ENCODE data around the gene KCNMA1. TPM values are rescaled to one million over a fixed set of nuclear protein-coding genes. Genes with fewer than 3 reads are reported as not detected.
"Not testable (repeated sequence)": the region's sequence is repeated elsewhere in the genome, so short reads cannot be mapped to it uniquely, and the experiment has no call there.

The KCNMA1 gene
- total RNA-seq, 1 experiment from 2014 or later = 0.45 TPM

DNA sequence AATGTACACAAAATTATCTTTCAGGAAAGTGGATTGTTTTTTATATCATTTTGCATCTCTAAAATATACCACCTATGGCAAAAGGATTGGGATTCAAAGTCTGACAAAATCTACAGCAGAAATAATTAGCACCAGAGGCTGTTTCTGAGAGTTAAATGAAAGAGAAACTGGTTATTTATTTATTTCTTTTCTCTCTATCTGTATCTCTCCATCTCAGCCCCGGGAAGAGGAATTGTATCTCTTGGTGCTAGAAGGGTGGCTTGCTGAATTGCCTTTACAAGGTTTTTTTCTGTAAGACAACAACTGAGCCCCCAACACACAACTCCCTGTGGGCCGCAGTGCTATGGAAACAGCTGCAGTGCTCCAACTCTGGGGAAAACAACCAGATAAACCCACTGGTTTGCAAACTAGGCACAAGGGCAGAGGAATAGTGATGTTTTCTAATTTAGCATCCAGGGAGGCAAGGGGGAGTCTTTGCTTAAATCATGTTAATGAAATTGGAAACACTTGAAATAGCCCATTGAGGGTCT is 249.0 kb downstream of the KCNMA1 start:
- CTCF ChIA-PET = no interaction called here
- no peaks in the 10 kb centered on the region for H3K9me3 Mint-ChIP-seq (ENCODE audit: low read depth, unreplicated experiment)
- H3K36me3 Mint-ChIP-seq (ENCODE audit: insufficient read depth, unreplicated experiment) = no peaks in the 10 kb centered on the region
- H3K27me3 Mint-ChIP-seq (ENCODE audit: unreplicated experiment) = peaks cover 64% of the 10 kb centered on the region
- intact Hi-C loops (cut with micrococcal nuclease; ENCODE audit: unreplicated experiment) = no loop called here
- peaks cover 9% of the 10 kb centered on the region for H3K4me1 Mint-ChIP-seq (ENCODE audit: low read depth, unreplicated experiment)
- H3K4me3 Mint-ChIP-seq (ENCODE audit: low read depth, unreplicated experiment) = no peak overlapping the region
- TF ChIP-seq, protein P1, sequence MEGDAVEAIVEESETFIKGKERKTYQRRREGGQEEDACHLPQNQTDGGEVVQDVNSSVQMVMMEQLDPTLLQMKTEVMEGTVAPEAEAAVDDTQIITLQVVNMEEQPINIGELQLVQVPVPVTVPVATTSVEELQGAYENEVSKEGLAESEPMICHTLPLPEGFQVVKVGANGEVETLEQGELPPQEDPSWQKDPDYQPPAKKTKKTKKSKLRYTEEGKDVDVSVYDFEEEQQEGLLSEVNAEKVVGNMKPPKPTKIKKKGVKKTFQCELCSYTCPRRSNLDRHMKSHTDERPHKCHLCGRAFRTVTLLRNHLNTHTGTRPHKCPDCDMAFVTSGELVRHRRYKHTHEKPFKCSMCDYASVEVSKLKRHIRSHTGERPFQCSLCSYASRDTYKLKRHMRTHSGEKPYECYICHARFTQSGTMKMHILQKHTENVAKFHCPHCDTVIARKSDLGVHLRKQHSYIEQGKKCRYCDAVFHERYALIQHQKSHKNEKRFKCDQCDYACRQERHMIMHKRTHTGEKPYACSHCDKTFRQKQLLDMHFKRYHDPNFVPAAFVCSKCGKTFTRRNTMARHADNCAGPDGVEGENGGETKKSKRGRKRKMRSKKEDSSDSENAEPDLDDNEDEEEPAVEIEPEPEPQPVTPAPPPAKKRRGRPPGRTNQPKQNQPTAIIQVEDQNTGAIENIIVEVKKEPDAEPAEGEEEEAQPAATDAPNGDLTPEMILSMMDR (IDR thresholded peaks at IDR 0.05; ENCODE audit: unreplicated experiment) = no peak
- H3K27ac Mint-ChIP-seq (ENCODE audit: unreplicated experiment) = no peak overlapping the region
- DNase-seq = no peak
- BruUV-seq (replicated peaks) = no TSS peak

DNA sequence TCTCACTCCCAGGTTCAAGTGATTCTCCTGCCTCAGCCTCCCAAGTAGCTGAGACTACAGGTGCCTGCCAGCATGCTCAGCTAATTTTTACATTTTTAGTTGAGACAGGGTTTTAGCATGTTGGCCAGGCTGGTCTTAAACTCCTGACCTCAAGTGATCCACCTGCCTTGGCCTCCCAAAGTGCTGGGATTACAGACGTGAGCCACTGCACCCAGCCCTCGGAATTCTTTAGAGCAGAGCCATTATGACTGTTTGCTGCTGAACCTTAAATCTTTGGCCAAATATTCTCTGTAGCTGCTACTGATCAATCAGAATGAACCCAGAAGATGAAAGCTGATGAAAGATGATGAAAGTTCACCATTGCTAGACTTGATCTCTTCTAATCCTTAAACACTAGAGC is 249.9 kb downstream of the KCNMA1 start:
- H3K9me3 Mint-ChIP-seq (ENCODE audit: low read depth, unreplicated experiment); DNase-seq; intact Hi-C loops (cut with micrococcal nuclease; ENCODE audit: unreplicated experiment); H3K27ac Mint-ChIP-seq (ENCODE audit: unreplicated experiment); BruUV-seq (replicated peaks); H3K36me3 Mint-ChIP-seq (ENCODE audit: insufficient read depth, unreplicated experiment); H3K4me1 Mint-ChIP-seq (ENCODE audit: low read depth, unreplicated experiment); H3K4me3 Mint-ChIP-seq (ENCODE audit: low read depth, unreplicated experiment); CTCF ChIA-PET: not testable (repeated sequence)
- H3K27me3 Mint-ChIP-seq (ENCODE audit: unreplicated experiment) = peaks cover 58% of the 10 kb centered on the region

DNA sequence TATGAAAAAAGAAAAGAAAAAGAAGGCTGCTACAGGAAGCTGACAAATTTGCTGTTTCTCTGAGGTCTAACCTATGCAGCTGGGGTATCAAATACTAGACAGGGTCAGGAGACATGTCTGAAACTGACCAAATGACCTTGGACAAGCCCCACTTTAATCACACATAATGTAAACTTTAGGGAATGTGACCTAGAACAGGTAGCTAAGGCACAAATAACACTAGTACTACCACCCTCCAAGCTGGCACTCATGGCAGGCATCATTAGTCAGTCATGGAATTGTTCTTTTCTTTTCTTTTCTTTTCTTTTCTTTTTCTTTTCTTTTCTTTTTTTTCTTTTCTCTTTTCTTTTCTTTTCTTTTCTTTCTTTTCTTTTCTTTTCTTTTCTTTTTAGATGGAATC is 250.4 kb downstream of the KCNMA1 start:
- DNase-seq = no peak
- peaks cover under 1% of the 10 kb centered on the region for H3K4me1 Mint-ChIP-seq (ENCODE audit: low read depth, unreplicated experiment)
- BruUV-seq (replicated peaks) = no TSS peak
- no peak overlapping the region for H3K27ac Mint-ChIP-seq (ENCODE audit: unreplicated experiment)
- H3K27me3 Mint-ChIP-seq (ENCODE audit: unreplicated experiment) = peaks cover 54% of the 10 kb centered on the region
- H3K4me3 Mint-ChIP-seq (ENCODE audit: low read depth, unreplicated experiment) = no peak overlapping the region
- TF ChIP-seq, protein P1 (IDR thresholded peaks at IDR 0.05; ENCODE audit: unreplicated experiment) = no peak
- no peaks in the 10 kb centered on the region for H3K9me3 Mint-ChIP-seq (ENCODE audit: low read depth, unreplicated experiment)
- no peaks in the 10 kb centered on the region for H3K36me3 Mint-ChIP-seq (ENCODE audit: insufficient read depth, unreplicated experiment)
- CTCF ChIA-PET = no interaction called here
- intact Hi-C loops (cut with micrococcal nuclease; ENCODE audit: unreplicated experiment) = no loop called here

DNA sequence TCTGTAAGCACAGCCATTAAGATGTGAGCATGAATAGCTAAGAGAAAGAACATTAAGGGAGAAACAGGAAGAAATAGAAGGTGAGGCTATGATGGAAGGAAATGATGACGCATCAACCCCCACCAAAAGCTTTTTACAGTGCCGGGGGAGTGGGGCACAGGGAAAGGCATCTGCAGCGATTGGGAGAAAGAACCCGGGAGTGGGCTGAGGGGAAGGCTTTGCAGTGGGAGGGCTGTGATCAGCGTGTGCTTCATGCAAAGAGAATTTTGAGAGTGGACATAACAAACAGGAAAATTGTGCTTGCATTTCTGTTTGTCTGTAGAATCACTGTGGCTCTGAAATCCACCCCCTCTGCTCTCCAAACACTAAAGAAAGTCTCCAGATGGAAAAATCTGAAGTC is 250.8 kb downstream of the KCNMA1 start:
- intact Hi-C loops (cut with micrococcal nuclease; ENCODE audit: unreplicated experiment) = no loop called here
- Mint-ChIP-seq H3K27ac (ENCODE audit: unreplicated experiment) (no peak overlapping the region), H3K27me3 (ENCODE audit: unreplicated experiment) (peaks cover 52% of the 10 kb centered on the region), H3K4me1 (ENCODE audit: low read depth, unreplicated experiment) (no peaks in the 10 kb centered on the region), H3K36me3 (ENCODE audit: insufficient read depth, unreplicated experiment) (no peaks in the 10 kb centered on the region), H3K9me3 (ENCODE audit: low read depth, unreplicated experiment) (no peaks in the 10 kb centered on the region), H3K4me3 (ENCODE audit: low read depth, unreplicated experiment) (no peak overlapping the region)
- CTCF ChIA-PET = no interaction called here
- no TSS peak for BruUV-seq (replicated peaks)
- DNase-seq = no peak
- TF ChIP-seq, protein P1 (IDR thresholded peaks at IDR 0.05; ENCODE audit: unreplicated experiment) = no peak

DNA sequence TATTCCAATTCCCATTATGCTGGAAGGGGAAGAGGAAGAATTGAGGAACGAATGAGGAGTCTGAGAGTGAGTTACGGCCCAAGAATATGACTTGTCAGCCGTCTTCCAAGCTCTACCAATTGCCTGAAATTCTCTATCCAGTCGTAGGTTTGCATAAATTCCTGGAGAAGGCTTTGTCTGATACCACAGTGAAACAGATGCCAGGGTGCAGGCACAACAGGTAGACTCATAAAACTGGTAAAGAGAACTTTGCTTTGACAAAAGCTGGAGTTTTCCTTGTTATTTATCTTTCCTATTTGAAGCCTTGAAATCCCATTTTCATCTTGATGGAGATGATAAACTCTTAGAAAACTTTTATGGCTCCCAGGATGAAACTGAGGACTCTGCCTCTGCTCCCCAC is 251.2 kb downstream of the KCNMA1 start:
- no peaks in the 10 kb centered on the region for H3K4me1 Mint-ChIP-seq (ENCODE audit: low read depth, unreplicated experiment)
- no peak for DNase-seq
- CTCF ChIA-PET = no interaction called here
- H3K27ac Mint-ChIP-seq (ENCODE audit: unreplicated experiment) = no peak overlapping the region
- no peaks in the 10 kb centered on the region for H3K9me3 Mint-ChIP-seq (ENCODE audit: low read depth, unreplicated experiment)
- peaks cover 57% of the 10 kb centered on the region for H3K27me3 Mint-ChIP-seq (ENCODE audit: unreplicated experiment)
- no peak overlapping the region for H3K4me3 Mint-ChIP-seq (ENCODE audit: low read depth, unreplicated experiment)
- BruUV-seq (replicated peaks) = no TSS peak
- TF ChIP-seq, protein P1 (IDR thresholded peaks at IDR 0.05; ENCODE audit: unreplicated experiment) = no peak
- H3K36me3 Mint-ChIP-seq (ENCODE audit: insufficient read depth, unreplicated experiment) = no peaks in the 10 kb centered on the region
- intact Hi-C loops (cut with micrococcal nuclease; ENCODE audit: unreplicated experiment) = no loop called here
